22Rv1 (cell line): Measurements from ENCODE around the gene GALNT7.

ENCODE experiments used
- H3K27ac ChIP-seq: fragments of 450-650 bp; 2 replicates; pipeline ENCODE4 v1.5.1; 2017
- CTCF ChIP-seq: fragments of 450-650 bp; IDR thresholded peaks from 2 replicates; pipeline ENCODE4 v1.5.1; 2017; ENCODE audit warnings: mild to moderate bottlenecking
- ZFX ChIP-seq: fragments of 450-650 bp; IDR thresholded peaks from 2 replicates; pipeline ENCODE4 v1.6.1; 2017; ENCODE audit warnings: antibody characterized with exemption, borderline replicate concordance

GALNT7 gene

GRCh38 chr4:173211838-173212237 lies 43.2 kb downstream of the GALNT7 start:
- peak overlapping the region; percentile 97 for H3K27ac ChIP-seq
- no peak for TF ChIP-seq CTCF
- TF ChIP-seq ZFX = no peak

GRCh38 chr4:173212379-173212778 lies 43.8 kb downstream of the GALNT7 start:
- no peak for TF ChIP-seq ZFX
- no peak for TF ChIP-seq CTCF
- peak overlapping the region; percentile 97 for H3K27ac ChIP-seq

- TF ChIP-seq CTCF (no peak), ZFX (no peak)
- H3K27ac ChIP-seq = peak overlapping the region; percentile 97
These were observed 44.7 kb downstream of the GALNT7 start for GRCh38 chr4:173213296-173213695.

GRCh38 chr4:173214231-173214630 lies 45.6 kb downstream of the GALNT7 start:
- peak overlapping the region; percentile 97 for H3K27ac ChIP-seq

GRCh38 chr4:173214661-173215060 lies 46.0 kb downstream of the GALNT7 start:
- H3K27ac ChIP-seq = peak overlapping the region; percentile 97
- TF ChIP-seq ZFX (no peak), CTCF (no peak)

More at GRCh38 chr4:173214231-173214630, 45.6 kb downstream of the GALNT7 start:
- TF ChIP-seq CTCF (no peak), ZFX (no peak)

- TF ChIP-seq ZFX = no peak
- TF ChIP-seq CTCF = no peak
- H3K27ac ChIP-seq = peak overlapping the region; percentile 51
These were observed 48.5 kb downstream of the GALNT7 start for GRCh38 chr4:173217075-173217474.

- peak overlapping the region; percentile 51 for H3K27ac ChIP-seq
- TF ChIP-seq CTCF (no peak), ZFX (no peak)
These were observed 49.1 kb downstream of the GALNT7 start for GRCh38 chr4:173217727-173218126.
